Right lobe of liver (tissue), 6 donors: ENCODE results near the gene PNPLA7. TPM values are rescaled to one million over a fixed set of nuclear protein-coding genes. Genes with fewer than 3 reads are reported as not detected.
"Not testable (repeated sequence)": the region's sequence is repeated elsewhere in the genome, so short reads cannot be mapped to it uniquely, and the experiment has no call there.

Experiments
- ATAC-seq, 4 donors: fragments of 200-7000 bp; cut with Tn5 transposase; one replicate each; pipeline ENCODE4 v1.9.1; 2020; ENCODE audit warnings: mild to moderate bottlenecking in 4 of 4, moderate library complexity in 4 of 4
- DNase-seq, 3 donors: peaks; one replicate each; pipeline ENCODE4 v3.0.0-alpha.2; 2020
- H3K27ac ChIP-seq, 3 donors: fragments of 200-600 bp; one replicate each; pipeline ENCODE4 v1.8.0; 2022
- H3K27me3 ChIP-seq, 2 donors: fragments of 200-600 bp; one replicate each; pipeline ENCODE4 v1.8.0; 2022
- H3K36me3 ChIP-seq, 4 donors: fragments of 200-600 bp; sonication (generic) in 1 of 4; one replicate each; pipeline versions ENCODE4 v1.5.1 to v1.8.0; 2017 to 2022; ENCODE audit warnings: control low read depth in 1 of 4
- H3K4me1 ChIP-seq, 4 donors: fragments of 200-600 bp; sonication (generic) in 1 of 4; one replicate each; pipeline versions ENCODE4 v1.5.1 to v1.8.0; 2017 to 2022; ENCODE audit warnings: control low read depth in 1 of 4
- H3K4me3 ChIP-seq, 3 donors: fragments of 200-600 bp; one replicate each; pipeline ENCODE4 v1.8.0; 2022
- H3K9me3 ChIP-seq, 4 donors: fragments of 200-600 bp; sonication (generic) in 1 of 4; one replicate each; pipeline versions ENCODE4 v1.5.1 to v1.8.0; 2017 to 2022; ENCODE audit warnings: control low read depth in 1 of 4
- POLR2A ChIP-seq: fragments of 450-650 bp; IDR thresholded peaks from one replicate; pipeline ENCODE4 v1.6.1; 2017; ENCODE audit warnings: antibody characterized with exemption, mild to moderate bottlenecking
- WGBS: methylation state at CpG from one replicate; pipeline ENCODE4 v1.1.6; 2018; ENCODE audit warnings: low coverage, low lambda C conversion rate; ENCODE audit not compliant: insufficient coverage; ENCODE audit errors: missing lambda C conversion rate; 5-methylcytosine and 5-hydroxymethylcytosine counted together
- intact Hi-C, 2 donors: fragments of 100-400 bp; cut with DNase I; formaldehyde crosslinking; loops; one replicate each; pipeline versions ENCODE4 v1.11.2 to v1.14.1; 2022
- long read RNA-seq: library from polyadenylated mRNA; unstranded; transcript quantifications from one replicate; pipeline ENCODE4 v2.0.0, GENCODE V29; 2019
- total RNA-seq, 6 experiments: library from RNA; depleted of rRNA in 2 of 6; stranded (reverse); fragments of >200 nt in 2 of 6; fragmentation: NEBNext Ultra II Directional in 3 of 6; extraction: Animal tissue kit (Norgen Biotek cat#: 25700) in 3 of 6; gene quantifications; one replicate each; pipeline versions ENCODE4 v1.1.0 to v1.2.4, GENCODE V29; 2016 to 2023
- TF ChIP-seq, protein P1 (sequence below), 4 donors: fragments of 200-600 bp in 3 of 4; fragments of 450-650 bp in 1 of 4; IDR thresholded peaks; one replicate each; pipeline versions ENCODE4 v1.5.1 to v1.8.0; 2016 to 2022; ENCODE audit warnings: antibody characterized with exemption in 4 of 4, mild to moderate bottlenecking in 2 of 4
- donor health status: DM: no; HTN: yes; CAD: no.
- donor health status: DM: no; HTN: no; CAD: no.
- donor health status: DM: no; HTN: no; CAD: no.
- donor health status: DM: no; HTN: yes; CAD: no.
- donor health status: DM: no; HTN: yes; CAD: no.

Gene PNPLA7
- 10 to 100 TPM in 2 of 6 experiments, 1 to 10 TPM in 4; 3.9 to 15.6 (median 7.4) TPM for total RNA-seq
- long read RNA-seq, partial matches to known transcripts: 0 of 1 reads
- long read RNA-seq, other reads (novel, unspliced or antisense): 1 of 1 reads

DNA sequence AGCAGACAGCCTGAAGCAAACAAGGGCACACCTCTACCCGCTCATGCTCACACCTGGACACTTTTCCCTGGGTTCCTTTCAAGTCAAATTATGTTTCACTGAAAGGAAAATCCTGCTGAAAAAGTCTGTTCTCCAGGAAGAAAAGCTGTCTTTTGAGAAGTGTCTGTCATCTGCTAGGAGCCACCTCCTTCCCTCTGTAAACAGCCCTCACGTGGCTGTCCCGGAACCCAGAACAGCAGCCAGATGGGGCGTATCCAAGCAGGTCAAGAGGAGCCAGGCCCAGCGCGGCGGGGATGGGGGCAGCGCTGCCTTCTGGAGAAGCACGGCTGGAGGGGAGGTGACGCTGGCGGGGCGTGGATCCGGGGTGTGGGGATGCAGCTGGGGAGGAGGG, at the start of gene PNPLA7:
PNPLA7 (minus strand) TSS at position 172 of the 391 bp plus-strand sequence. CDS start 205 bp downstream, outside the sequence.
- peak; percentile 79 to 83 (median 80) for ATAC-seq
- peak; percentile 90 to 97 (median 95) for DNase-seq
- intact Hi-C loops: no loop called here
- Histone ChIP-seq H3K4me3 (peak within 1 kb of the TSS; percentile 59 to 89 (median 70)), H3K9me3 (no peaks in the 10 kb centered on the region), H3K27me3 (no peaks in the 10 kb centered on the region), H3K27ac (peak within 1 kb of the TSS in 2 of 3 donors; percentile 73 to 84), H3K4me1 (peaks cover 0 to 22% (median 9%) of the 10 kb centered on the region in 4 donors), H3K36me3 (peaks cover 0 to 15% (median 0%) of the 10 kb centered on the region in 4 donors)
- WGBS: 2% methylated on average over 13 of the region's 13 CpGs
- TF ChIP-seq, protein P1, sequence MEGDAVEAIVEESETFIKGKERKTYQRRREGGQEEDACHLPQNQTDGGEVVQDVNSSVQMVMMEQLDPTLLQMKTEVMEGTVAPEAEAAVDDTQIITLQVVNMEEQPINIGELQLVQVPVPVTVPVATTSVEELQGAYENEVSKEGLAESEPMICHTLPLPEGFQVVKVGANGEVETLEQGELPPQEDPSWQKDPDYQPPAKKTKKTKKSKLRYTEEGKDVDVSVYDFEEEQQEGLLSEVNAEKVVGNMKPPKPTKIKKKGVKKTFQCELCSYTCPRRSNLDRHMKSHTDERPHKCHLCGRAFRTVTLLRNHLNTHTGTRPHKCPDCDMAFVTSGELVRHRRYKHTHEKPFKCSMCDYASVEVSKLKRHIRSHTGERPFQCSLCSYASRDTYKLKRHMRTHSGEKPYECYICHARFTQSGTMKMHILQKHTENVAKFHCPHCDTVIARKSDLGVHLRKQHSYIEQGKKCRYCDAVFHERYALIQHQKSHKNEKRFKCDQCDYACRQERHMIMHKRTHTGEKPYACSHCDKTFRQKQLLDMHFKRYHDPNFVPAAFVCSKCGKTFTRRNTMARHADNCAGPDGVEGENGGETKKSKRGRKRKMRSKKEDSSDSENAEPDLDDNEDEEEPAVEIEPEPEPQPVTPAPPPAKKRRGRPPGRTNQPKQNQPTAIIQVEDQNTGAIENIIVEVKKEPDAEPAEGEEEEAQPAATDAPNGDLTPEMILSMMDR (IDR thresholded peaks at IDR 0.05): no peak
- TF ChIP-seq POLR2A: peak; percentile 23

DNA sequence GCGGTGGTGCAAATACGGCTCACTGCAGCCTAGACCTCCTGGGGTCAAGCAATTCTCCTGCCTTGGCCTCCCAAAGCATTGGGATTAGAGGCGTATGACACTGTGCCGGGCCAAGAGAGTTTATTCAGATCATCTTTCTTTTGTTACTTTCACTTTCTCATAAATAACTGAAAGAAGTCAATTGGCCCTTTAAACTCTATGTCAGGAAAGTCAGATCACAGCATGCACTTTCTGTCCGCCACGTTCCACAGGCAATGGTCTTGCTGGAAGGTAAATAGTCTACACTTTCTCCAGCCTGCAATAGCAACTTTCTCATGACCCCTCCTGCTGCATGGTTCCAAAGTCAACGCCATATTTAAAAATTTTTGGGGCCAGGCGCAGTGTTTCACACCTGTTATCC, 48.7 kb upstream of the PNPLA7 start:
- no peak overlapping the region for H3K4me3 ChIP-seq
- ATAC-seq (no peak), DNase-seq (no peak)
- H3K27ac ChIP-seq: no peak overlapping the region
- no peaks in the 10 kb centered on the region for H3K9me3 ChIP-seq
- H3K27me3 ChIP-seq: no peaks in the 10 kb centered on the region
- WGBS: 69% methylated on average over 4 of the region's 8 CpGs
- TF ChIP-seq POLR2A: no peak
- TF ChIP-seq, protein P1 (IDR thresholded peaks at IDR 0.05): no peak
- H3K36me3 ChIP-seq: no peaks in the 10 kb centered on the region
- H3K4me1 ChIP-seq: no peaks in the 10 kb centered on the region
- intact Hi-C loops: no loop called here

- DNase-seq, H3K4me3 ChIP-seq, H3K27me3 ChIP-seq, H3K27ac ChIP-seq, intact Hi-C loops, H3K9me3 ChIP-seq, H3K36me3 ChIP-seq, ATAC-seq: not testable (repeated sequence)
- H3K4me1 ChIP-seq: peaks cover 0 to 11% (median 0%) of the 10 kb centered on the region in 4 donors
- 95% methylated on average over 5 of the region's 7 CpGs for WGBS
Observed at GRCh38 chr9:137596577-137596976, 46.4 kb upstream of the PNPLA7 start.

DNA sequence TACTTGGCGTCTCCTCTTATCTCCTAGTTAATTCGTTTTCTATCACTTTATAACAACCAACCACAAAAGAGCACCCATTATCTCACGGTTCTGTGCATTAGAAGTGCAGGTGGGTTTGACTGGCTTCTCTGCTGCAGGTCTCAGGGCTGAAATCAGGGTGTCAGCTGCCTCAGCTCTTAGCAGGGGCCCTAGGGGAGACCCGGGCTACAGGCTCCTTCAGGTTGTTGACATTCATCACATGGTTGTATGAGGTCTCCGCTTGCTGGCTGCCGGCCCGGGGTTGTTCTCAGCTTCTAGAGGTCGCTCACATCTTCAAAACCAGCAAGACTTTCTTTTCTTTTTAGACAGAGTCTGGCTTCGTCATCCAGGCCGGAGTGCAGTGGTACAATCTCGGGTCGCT, 43.0 kb upstream of the PNPLA7 start:
- intact Hi-C loops: no loop called here
- Histone ChIP-seq H3K36me3 (no peaks in the 10 kb centered on the region), H3K27me3 (no peaks in the 10 kb centered on the region), H3K9me3 (no peaks in the 10 kb centered on the region), H3K27ac (no peak overlapping the region), H3K4me3 (no peak overlapping the region), H3K4me1 (peaks cover 0 to 17% (median 6%) of the 10 kb centered on the region in 4 donors)
- ATAC-seq (no peak), DNase-seq (no peak)
- TF ChIP-seq, protein P1 (IDR thresholded peaks at IDR 0.05): no peak
- TF ChIP-seq POLR2A: no peak
- WGBS: 50% methylated on average over 8 of the region's 12 CpGs

DNA sequence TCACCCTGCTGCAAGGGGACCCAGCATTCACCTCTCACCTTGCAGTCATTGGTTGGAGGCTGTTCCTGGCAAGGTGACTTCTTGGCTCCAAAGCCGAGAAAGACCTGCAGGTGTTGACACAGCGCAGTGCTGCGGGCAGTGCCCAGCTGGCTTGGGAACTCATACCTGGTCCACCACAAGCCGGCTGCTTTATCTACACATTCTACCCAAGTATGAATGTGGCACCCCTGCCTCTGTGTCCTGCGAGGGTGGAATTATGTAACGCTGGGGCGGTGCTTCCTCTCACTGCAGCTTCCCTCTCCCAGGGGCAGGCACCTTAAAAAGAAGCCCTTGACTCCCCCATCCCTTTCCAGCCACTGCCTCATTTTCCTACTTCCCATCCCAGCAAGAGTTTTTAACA, 42.6 kb upstream of the PNPLA7 start:
- H3K36me3 ChIP-seq: peaks cover 0 to 3% (median 0%) of the 10 kb centered on the region in 4 donors
- H3K27me3 ChIP-seq: no peaks in the 10 kb centered on the region
- no peaks in the 10 kb centered on the region for H3K9me3 ChIP-seq
- no peak for TF ChIP-seq POLR2A
- TF ChIP-seq, protein P1 (IDR thresholded peaks at IDR 0.05): no peak
- no peak overlapping the region for H3K27ac ChIP-seq
- WGBS: no CpG with 5 or more reads among the region's 7 CpGs
- DNase-seq (peak in 2 of 3 donors; percentile 76 to 87), ATAC-seq (peak; percentile 12 to 65 (median 47))
- intact Hi-C loops: no loop called here
- no peak overlapping the region for H3K4me3 ChIP-seq
- peaks cover 0 to 17% (median 6%) of the 10 kb centered on the region in 4 donors for H3K4me1 ChIP-seq
